ENCODE results near the gene NR6A1. TPM values are rescaled to one million over a fixed set of nuclear protein-coding genes. Genes with fewer than 3 reads are reported as not detected.
A peak's percentile ranks its signal among the peaks of the same experiment; 100 is the strongest.

Gene NR6A1
- total RNA-seq = 1 to 10 TPM; 1.7 to 3.7 (median 2.5) TPM
- polyA plus RNA-seq = under 1 TPM; 0.14 to 0.35 (median 0.24) TPM
- long read RNA-seq, donor 1 = 0 reads
- long read RNA-seq, donor 2 = 0 reads

DNA sequence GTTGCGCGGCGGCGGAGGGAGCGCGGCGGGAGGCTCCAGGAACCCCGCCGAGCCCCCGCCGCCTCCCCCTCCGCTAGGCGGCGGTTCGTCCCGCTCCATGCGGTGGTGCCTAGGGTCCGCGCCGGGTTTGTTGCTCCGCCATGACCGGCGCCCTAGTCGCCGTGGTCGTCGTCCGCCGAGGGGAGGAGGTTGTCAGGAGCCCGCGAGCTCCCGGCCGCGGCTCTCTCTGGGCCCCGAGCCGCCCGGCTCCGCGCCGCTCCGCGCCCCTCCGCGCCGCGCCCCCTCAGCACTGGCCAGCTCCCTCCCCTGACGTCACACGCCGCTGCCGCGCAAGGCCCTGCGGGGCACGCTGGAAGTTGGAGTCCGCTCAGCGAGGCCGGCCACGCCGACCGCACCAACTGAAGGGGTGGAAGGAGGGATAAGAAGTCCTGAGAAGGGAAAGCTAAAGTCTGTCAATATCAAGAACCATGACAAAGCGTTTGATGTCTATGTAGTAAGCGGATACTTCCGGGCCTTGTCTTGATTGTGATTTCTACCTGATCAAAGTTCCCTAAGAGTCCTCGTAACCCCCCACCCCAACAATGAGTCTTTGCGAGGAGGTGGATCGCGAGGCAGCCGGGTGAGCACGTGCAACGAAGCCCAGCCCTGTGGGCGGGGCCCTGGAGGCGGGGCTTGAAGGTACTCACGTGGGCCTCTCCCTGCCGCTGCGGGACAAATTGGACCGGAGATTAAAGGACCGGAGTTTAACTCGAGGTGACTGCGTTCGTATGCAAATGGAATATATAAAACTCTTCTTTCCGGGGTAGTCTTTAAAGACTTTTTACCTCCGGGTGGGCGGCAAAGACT is at the start of gene NR6A1:
NR6A1 (minus strand) TSS at position 291 of the 846 bp plus-strand sequence.
- no peaks in the 10 kb centered on the region for H3K9me3 ChIP-seq
- intact Hi-C loops (cut with DNase I; ENCODE audit: low total_unique reads) = loop anchor here (5.0 to 10.0 kb wide), 2 partner anchors 376 to 604 kb away; no protein-coding TSS in a partner anchor
- H3K27ac ChIP-seq = peak within 1 kb of the TSS in 7 of 8 donors; percentile 53 to 91 (median 73)
- H3K4me3 ChIP-seq = peak within 1 kb of the TSS; percentile 88 to 100 (median 94)
- WGBS, 5 donors = 0 to 1% (median 1%) methylated on average over 37 to 82 of the region's 82 CpGs
- peaks cover 0 to 76% (median 39%) of the 10 kb centered on the region in 7 donors for H3K27me3 ChIP-seq (replicated peaks in 1 of 7)
- DNase-seq = peak; percentile 99
- H3K36me3 ChIP-seq = no peaks in the 10 kb centered on the region
- peaks cover 20 to 81% (median 49%) of the 10 kb centered on the region in 6 donors for H3K4me1 ChIP-seq
- TF ChIP-seq CTCF (IDR thresholded peaks at IDR 0.05 in 8 of 11, conservative IDR thresholded peaks at IDR 0.05 in 3 of 11) = peak in 7 of 11 experiments; percentile 11 to 52 (median 41)
- TF ChIP-seq POLR2A (IDR thresholded peaks at IDR 0.05) = peak in 1 of 3 donors; percentile 38
- peak; percentile 73 to 90 (median 84) for TF ChIP-seq POLR2AphosphoS5 (IDR thresholded peaks at IDR 0.05)

GRCh38 chr9:124818431-124819281 is 47.5 kb upstream of the NR6A1 start:
- Histone ChIP-seq H3K27me3 (replicated peaks in 1 of 7) (no peaks in the 10 kb centered on the region), H3K27ac (peak overlapping the region in 6 of 8 donors; percentile 67 to 86 (median 79)), H3K4me3 (no peak overlapping the region), H3K36me3 (no peaks in the 10 kb centered on the region), H3K9me3 (no peaks in the 10 kb centered on the region), H3K4me1 (peaks cover 0 to 39% (median 20%) of the 10 kb centered on the region in 6 donors)
- TF ChIP-seq POLR2A (IDR thresholded peaks at IDR 0.05) = no peak
- TF ChIP-seq POLR2AphosphoS5 (IDR thresholded peaks at IDR 0.05) = peak; percentile 53 to 78 (median 63)
- peak; percentile 83 for DNase-seq
- 54 to 60% (median 56%) methylated on average over 14 to 18 of the region's 18 CpGs for WGBS, 5 donors
- intact Hi-C loops (cut with DNase I; ENCODE audit: low total_unique reads) = no loop called here

DNA sequence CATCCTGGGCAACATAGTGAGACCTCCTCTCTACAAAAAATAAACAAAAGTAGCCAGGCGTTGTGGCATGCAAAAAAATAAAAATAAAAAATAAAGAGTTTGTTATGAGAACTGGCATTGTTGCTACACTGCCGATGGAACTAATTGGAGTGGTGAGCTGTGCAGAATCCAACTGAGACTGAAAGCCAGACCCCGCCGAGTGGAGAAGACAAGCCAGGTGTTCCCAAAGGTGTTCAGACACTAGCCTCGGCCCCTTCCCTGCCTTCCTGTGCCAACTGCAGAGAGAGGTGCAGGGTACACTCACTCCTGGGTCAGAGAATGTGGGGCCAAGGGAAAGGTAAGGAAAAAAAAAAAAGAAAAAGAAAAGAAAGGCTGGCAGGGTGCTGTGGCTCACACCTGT is 44.5 kb upstream of the NR6A1 start:
- WGBS, 5 donors = 87 to 96% (median 92%) methylated on average over 5 of the region's 5 CpGs
- TF ChIP-seq CTCF (IDR thresholded peaks at IDR 0.05 in 8 of 11, conservative IDR thresholded peaks at IDR 0.05 in 3 of 11) = no peak
- no peak for TF ChIP-seq POLR2A (IDR thresholded peaks at IDR 0.05)
- TF ChIP-seq POLR2AphosphoS5 (IDR thresholded peaks at IDR 0.05) = no peak
- intact Hi-C loops (cut with DNase I; ENCODE audit: low total_unique reads) = no loop called here
- H3K27me3 ChIP-seq (replicated peaks in 1 of 7) = no peaks in the 10 kb centered on the region
- DNase-seq = no peak
- H3K27ac ChIP-seq = no peak overlapping the region
- H3K4me3 ChIP-seq = no peak overlapping the region
- no peaks in the 10 kb centered on the region for H3K9me3 ChIP-seq
- peaks cover 0 to 36% (median 17%) of the 10 kb centered on the region in 6 donors for H3K4me1 ChIP-seq
- peaks cover 0 to 14% (median 0%) of the 10 kb centered on the region in 6 donors for H3K36me3 ChIP-seq

DNA sequence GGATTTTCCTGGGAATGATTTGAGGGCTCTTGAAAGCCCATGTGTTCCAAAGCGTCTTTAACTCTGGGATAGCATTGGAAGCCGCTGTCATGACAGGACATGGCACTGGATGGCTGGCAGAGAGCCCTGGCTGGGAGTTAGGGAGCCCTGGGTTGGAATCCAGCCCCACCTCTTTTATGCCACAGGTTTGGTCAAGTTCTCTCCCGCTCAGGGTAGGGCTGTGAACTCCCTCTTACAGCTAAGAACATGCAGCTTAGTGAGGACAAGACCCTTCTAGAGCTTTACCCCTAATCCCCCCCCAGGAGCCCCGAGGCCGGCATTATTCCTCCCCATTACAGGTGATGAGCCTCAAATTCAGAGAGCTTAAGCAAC is 43.0 kb upstream of the NR6A1 start:
- intact Hi-C loops (cut with DNase I; ENCODE audit: low total_unique reads) = no loop called here
- no peak for DNase-seq

More for the DNA sequence above, 43.0 kb upstream of the NR6A1 start:
- WGBS, 5 donors = 73 to 88% (median 87%) methylated on average over 5 of the region's 5 CpGs
- no peak overlapping the region for H3K4me3 ChIP-seq
- no peak for TF ChIP-seq POLR2AphosphoS5 (IDR thresholded peaks at IDR 0.05)
- TF ChIP-seq CTCF (IDR thresholded peaks at IDR 0.05 in 8 of 11, conservative IDR thresholded peaks at IDR 0.05 in 3 of 11) = no peak
- no peak for TF ChIP-seq POLR2A (IDR thresholded peaks at IDR 0.05)
- peaks cover 0 to 36% (median 8%) of the 10 kb centered on the region in 6 donors for H3K4me1 ChIP-seq
- H3K27me3 ChIP-seq (replicated peaks in 1 of 7) = no peaks in the 10 kb centered on the region
- peaks cover 0 to 26% (median 0%) of the 10 kb centered on the region in 6 donors for H3K36me3 ChIP-seq
- H3K9me3 ChIP-seq = no peaks in the 10 kb centered on the region
- H3K27ac ChIP-seq = no peak overlapping the region
